Brain microvascular endothelial cell (primary cell): ENCODE measurements around the gene RFX4.

ENCODE experiments used
- DNase-seq: peaks from one replicate; pipeline ENCODE4 v3.0.0-alpha.2; 2020
- H3K27ac ChIP-seq: fragments of 250-450 bp; sonication (Bioruptor Pico); 2 replicates; pipeline ENCODE4 v1.5.1; 2020; ENCODE audit warnings: mild to moderate bottlenecking, moderate library complexity
- H3K27me3 ChIP-seq: fragments of 250-450 bp; sonication (Bioruptor Pico); replicated peaks from 2 replicates; pipeline ENCODE4 v1.5.1; 2020; ENCODE audit warnings: mild to moderate bottlenecking
- H3K36me3 ChIP-seq: fragments of 250-450 bp; sonication (Bioruptor Pico); replicated peaks from 2 replicates; pipeline ENCODE4 v1.5.1; 2020; ENCODE audit warnings: mild to moderate bottlenecking
- H3K4me3 ChIP-seq: 2 replicates; pipeline ENCODE4 v1.5.1; 2011; ENCODE audit warnings: low read depth, mild to moderate bottlenecking, control low read depth, low read length, moderate library complexity
- in situ Hi-C: cut with HindIII; loops from 2 replicates; pipeline ENCODE4 v1.10.0; 2017; ENCODE audit warnings: low sequenced_read_pairs, low pct_ligation_motif_present
- TF ChIP-seq, protein P1 (sequence below): IDR thresholded peaks from 2 replicates; pipeline ENCODE4 v1.5.1; 2011; ENCODE audit warnings: low read depth, mild to moderate bottlenecking, moderate library complexity, low read length, control low read depth, inconsistent platforms; ENCODE audit errors: missing control alignments

Gene RFX4

DNA sequence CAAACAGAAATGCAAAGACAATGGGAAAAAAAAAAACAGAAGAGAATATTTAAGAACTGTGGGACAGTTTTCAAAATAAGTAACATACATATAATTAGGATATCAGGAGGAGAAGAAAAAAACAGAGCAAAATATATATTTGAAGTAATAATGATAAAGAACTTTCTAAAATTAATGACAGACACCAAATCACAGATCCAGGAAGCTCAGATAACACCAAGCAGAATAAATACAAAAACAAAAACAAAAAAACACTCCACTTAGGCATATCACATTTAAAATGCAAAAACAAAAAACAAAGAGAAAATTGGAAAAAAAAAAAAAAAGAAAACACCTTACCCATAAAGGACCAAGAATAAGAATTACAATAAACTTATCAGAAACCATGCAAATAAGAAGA, 9.6 kb upstream of the RFX4 start:
- TF ChIP-seq, protein P1, sequence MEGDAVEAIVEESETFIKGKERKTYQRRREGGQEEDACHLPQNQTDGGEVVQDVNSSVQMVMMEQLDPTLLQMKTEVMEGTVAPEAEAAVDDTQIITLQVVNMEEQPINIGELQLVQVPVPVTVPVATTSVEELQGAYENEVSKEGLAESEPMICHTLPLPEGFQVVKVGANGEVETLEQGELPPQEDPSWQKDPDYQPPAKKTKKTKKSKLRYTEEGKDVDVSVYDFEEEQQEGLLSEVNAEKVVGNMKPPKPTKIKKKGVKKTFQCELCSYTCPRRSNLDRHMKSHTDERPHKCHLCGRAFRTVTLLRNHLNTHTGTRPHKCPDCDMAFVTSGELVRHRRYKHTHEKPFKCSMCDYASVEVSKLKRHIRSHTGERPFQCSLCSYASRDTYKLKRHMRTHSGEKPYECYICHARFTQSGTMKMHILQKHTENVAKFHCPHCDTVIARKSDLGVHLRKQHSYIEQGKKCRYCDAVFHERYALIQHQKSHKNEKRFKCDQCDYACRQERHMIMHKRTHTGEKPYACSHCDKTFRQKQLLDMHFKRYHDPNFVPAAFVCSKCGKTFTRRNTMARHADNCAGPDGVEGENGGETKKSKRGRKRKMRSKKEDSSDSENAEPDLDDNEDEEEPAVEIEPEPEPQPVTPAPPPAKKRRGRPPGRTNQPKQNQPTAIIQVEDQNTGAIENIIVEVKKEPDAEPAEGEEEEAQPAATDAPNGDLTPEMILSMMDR = no peak
- no peak for DNase-seq
- H3K27ac ChIP-seq = no peak overlapping the region
- no peak overlapping the region for H3K4me3 ChIP-seq
- H3K27me3 ChIP-seq = peaks cover 15% of the 10 kb centered on the region
- in situ Hi-C loops = no loop called here
- H3K36me3 ChIP-seq = no peaks in the 10 kb centered on the region

DNA sequence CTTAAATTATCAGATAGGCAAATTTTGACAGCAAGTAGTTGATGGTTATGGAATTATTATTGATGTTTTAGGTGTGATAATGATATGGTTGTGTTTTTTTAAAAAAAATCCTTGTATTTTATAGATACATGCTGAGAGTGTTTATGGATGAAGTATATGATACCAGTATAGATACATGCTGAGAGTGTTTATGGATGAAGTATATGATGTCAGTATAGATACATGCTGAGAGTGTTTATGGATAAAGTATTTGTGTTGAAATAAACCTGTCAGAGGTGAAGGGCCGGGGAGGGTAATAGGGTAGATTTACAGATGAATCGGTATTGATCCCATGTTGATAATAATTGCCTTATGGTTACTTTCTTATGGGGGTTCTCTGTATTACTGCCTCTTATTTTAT, 6.0 kb upstream of the RFX4 start:
- H3K27ac ChIP-seq = no peak overlapping the region
- H3K4me3 ChIP-seq = no peak overlapping the region
- no peak for DNase-seq
- TF ChIP-seq, protein P1 = no peak
- peaks cover 46% of the 10 kb centered on the region for H3K27me3 ChIP-seq
- in situ Hi-C loops = no loop called here
- H3K36me3 ChIP-seq = no peaks in the 10 kb centered on the region

DNA sequence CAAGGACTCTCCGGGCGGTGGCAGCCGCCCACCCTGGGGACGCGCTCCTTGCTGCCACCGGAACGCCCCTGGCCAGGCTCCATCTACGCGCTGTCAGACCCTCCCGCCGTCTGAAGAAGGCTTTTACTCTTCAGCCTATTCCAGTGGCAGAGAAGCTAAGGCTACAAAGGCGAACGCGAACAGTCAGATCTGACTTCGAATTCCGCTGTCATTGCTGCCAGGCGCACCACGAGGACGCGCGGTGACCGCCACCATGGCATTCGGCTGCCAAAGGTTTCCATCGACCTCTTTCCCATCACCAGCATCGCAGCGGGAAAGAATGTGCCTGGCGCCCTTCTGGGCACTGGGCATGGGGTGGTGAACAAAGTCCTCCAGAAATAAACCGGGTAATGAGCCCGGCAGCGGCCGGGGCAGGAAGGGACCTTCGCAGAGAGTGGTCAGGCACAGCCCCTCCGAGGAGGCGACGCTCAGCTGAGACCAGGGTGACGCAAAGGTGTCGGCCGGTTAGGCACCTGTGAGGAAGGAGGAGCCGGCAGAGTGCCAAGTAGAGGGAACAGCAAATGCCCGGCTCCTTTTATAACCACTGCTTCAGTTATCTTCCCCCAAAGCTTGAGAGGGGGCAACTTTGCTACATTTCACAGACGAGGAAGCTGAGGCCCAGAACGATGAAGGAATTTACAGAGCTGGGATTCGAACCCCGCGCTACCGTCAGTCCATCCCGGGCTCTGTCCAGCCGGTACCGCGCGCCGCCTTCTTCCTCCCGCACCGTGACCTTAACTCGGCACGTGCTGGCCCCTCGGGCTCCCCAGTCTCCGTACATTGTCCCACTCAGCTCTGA, 1.9 kb upstream of the RFX4 start:
- TF ChIP-seq, protein P1 = no peak
- in situ Hi-C loops = no loop called here
- Histone ChIP-seq H3K27me3 (peaks cover 81% of the 10 kb centered on the region), H3K27ac (no peak overlapping the region), H3K36me3 (no peaks in the 10 kb centered on the region), H3K4me3 (no peak overlapping the region)
- DNase-seq = no peak

DNA sequence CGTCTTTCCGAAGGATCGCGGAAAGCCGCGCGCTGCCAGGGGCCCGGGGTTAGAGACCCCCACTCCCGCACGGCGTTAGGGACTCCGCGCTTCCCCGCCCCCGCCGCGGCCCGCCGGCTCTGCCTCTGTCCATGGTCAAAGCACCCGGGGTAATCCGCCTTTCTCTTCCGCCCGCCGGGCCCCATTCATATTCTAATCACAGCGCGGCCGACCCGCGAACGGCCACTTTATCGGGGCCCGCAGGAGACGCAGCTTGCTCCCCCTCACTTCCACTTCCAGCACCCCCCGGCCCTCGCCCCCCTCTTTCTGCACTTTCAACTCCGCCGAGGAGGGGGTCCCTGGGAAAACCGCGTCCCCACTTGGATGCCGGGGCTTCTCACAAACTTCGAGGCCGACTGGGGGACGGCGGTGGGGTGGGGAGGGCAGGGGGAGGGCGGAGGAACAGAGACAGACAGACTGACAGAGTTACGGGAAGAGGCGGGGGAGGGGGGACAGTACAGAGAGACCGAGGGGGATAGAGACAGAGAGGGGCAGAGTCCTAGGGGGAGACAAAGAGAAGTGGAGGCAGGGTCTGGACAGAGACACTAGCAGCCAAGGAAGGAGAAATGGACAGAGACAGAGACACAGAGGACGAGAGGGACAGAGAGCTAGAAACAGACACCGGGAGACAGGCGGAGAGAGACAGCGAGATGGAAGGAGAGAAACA, 1.1 kb upstream of the RFX4 start:
- H3K27ac ChIP-seq = no peak overlapping the region
- DNase-seq = no peak
- H3K36me3 ChIP-seq = no peaks in the 10 kb centered on the region
- TF ChIP-seq, protein P1 = no peak
- in situ Hi-C loops = no loop called here
- H3K4me3 ChIP-seq = no peak overlapping the region
- H3K27me3 ChIP-seq = peaks cover 90% of the 10 kb centered on the region

DNA sequence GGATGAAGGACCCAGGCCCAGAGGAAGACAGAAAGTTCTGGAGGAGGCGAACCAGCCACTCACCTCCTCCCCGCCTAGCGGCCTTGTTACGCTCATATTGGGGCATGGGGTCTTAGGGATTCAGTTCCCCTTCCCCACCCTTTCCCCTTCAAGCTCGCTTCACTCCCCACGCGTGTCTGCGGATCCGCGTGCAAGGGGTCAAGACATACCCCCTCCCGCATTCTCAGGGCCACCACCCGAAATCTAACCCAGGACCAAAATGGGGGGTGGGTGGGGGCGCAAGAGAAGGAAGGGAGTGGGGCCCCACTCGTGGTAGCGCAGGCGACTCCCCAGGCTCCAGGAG, 584 bp upstream of the RFX4 start:
- H3K4me3 ChIP-seq = no peak overlapping the region
- DNase-seq = no peak
- peaks cover 92% of the 10 kb centered on the region for H3K27me3 ChIP-seq
- TF ChIP-seq, protein P1 = no peak
- in situ Hi-C loops = no loop called here
- H3K36me3 ChIP-seq = no peaks in the 10 kb centered on the region
- no peak overlapping the region for H3K27ac ChIP-seq
